HG03575 (cell line): ENCODE measurements around the gene TDP1.

Experiments used
- ATAC-seq: cut with Tn5 transposase; IDR thresholded peaks from one replicate; pipeline ENCODE4 v1.9.1; 2021; ENCODE audit not compliant: unreplicated experiment, insufficient number of reproducible peaks, low FRiP score; ENCODE audit errors: extremely low read depth

Gene TDP1

DNA sequence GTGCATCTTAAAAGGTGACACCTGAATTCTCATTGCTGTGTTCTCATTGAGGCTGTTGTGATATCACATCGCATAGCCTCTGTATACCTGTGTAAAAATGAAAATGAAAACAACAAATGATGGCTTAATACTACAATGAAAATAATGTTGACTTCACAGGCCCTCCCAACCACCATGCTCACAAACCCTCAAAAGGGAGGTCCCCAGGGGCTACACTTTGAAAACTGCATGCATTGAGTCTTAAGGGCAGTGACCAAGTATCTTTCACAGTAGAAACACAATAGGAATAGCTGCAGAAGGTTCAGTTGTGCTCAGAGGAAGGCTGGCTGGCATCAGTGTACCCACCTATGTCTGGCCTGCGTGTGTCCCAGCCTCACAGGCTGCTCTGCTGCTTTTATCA, 78.4 kb downstream of the TDP1 start:
- no peak for ATAC-seq

- ATAC-seq, result no peak
Observed at GRCh38 chr14:90034835-90035525, 79.3 kb downstream of the TDP1 start.

DNA sequence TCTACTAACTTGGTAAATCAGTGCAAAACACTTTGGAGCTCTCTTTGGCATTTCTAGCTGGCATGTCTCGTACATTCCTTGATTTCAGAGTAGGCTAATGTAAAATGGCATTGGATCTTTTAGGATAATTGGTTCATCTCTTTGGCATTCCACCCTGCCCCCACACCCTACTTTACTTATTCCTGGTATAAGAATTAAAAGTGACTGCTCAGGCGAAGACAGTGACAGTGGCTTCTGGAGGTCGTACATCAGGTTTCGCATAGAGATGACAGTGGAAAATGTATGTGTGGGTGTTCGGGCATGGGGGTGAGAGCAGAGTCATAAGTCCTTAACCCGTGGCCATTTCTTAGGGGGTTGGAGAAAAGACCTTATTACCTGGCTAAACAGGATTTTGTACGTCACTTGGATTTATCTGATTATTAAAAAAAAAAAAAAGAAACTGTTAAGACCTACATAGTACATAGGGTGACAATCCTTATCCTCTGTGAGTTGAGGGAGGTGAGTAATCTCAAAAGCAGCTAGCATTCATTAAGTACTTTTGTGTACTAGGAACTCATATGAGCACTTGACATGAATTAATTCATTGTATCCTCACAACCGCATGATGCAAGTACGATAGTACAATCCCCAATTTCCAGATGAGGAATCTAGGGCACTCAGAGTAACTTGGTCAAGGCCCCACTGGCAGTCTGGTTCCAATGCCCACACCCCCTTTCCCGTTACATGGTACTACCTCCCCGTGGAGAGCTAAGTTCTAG, 83.7 kb downstream of the TDP1 start:
- no peak for ATAC-seq

DNA sequence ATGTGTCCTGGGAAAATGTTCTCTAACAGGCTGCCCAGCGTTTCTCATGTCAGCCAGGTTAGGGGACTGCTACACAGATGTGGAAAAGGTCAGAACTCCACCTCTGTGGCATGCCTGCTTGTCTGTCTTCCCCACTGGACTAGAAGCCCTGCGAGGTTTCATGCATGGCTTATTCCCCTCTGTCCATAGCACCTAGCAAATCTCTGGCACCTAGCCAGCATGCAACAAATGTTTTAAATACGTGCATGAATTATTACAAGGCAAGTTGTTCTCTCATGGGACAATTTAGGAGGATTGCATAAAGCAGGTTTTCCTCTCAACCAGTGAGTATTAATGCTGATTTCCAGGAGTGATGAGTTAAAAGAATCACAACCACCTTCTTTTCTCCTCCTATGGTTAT, 84.7 kb downstream of the TDP1 start:
- ATAC-seq, result no peak

DNA sequence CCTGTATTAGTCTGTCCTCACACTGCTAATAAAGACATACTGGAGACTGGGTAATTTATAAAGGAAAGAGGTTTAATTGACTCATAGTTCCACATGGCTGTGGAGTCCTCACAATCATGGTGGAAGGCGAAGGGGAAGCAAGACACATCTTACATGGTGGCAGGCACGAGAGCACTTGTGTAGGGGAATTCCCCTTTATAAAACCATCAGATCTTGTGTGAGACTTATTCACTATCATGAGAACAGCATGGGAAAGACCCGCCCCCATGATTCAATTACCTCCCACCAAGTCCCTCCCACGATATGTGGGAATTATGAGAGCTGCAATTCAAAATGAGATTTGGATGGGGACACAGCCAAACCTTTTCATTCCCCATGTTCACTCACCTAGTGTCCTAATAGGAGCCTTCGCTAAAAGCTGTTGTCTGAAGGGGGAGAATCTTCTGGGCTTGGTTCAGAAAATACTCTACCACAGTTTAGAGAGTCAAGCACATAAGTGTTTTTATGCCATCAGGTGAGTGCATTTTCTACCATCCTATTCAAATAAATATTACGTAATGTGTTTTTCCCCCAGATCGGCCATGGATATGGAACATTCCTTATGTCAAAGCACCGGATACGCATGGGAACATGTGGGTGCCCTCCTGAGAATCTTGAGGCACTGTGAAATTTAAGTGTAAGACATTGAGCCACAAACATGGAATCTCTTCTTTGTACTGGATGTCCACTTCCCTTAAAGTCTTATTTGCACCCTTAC, 86.9 kb downstream of the TDP1 start:
- ATAC-seq, result no peak

DNA sequence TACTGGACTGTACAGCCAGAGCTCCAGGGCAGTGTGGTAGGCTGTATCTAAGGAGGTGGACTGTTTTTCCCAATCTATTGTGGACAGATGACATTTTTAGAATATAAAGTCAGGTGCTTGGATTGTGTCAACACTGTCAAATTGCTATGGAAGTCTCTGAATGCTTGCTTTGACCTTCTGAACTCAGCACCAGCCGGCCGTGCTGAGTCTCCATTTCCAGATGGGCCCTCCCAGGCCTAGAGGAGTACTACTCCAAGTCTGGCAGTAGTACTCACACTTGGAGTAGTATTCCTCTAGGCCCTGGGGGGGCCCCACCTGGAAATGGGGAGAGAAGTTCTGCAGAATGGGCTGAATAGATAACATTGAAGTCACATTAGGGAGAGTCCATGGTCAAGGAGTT, 89.9 kb downstream of the TDP1 start:
- ATAC-seq, result no peak

DNA sequence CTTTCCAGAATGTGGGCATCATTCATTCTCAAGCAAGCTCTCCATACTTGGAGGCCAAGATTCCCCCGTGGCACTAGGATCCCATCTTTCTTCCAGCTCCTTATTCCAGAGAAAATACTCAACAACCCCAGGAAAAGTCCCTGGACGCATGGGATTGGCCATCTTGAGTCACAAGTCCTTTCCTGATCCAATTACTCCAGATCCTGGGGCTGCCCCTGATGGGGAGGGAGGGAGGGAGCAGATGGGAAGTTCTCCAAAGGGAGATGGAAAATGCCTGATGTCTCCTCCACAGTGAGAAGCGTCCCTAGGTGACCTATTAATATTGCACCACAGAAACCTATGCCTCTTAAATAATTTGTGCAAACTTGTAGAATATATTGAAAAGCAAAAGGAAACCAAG, 93.7 kb downstream of the TDP1 start:
- no peak for ATAC-seq

GRCh38 chr14:90050271-90050670, 94.5 kb downstream of the TDP1 start:
- ATAC-seq, result no peak

DNA sequence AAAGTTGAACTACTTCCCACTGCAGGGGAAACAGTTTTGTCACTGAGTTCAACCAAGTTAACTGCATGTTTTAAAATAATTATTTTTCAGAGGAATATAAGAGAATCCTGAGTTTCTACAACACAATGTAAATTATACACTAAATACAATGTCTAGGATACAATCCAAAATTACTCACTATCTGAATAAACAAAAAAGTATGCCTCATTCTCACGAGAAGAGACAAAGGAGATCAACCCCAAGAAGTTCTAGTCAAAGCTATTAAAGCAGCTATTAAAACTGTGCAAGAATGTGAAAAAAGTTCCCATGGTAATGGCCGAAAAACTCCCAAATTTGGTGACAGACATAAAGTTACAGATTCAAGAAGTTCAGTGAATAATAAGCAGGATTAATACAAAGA, 97.3 kb downstream of the TDP1 start:
- no peak for ATAC-seq

- ATAC-seq, result no peak
Observed at GRCh38 chr14:90054803-90055202, 99.1 kb downstream of the TDP1 start.

GRCh38 chr14:90056826-90057225, 101.1 kb downstream of the TDP1 start:
- ATAC-seq, result no peak

GRCh38 chr14:90058876-90059458, 103.2 kb downstream of the TDP1 start:
- ATAC-seq, result no peak

DNA sequence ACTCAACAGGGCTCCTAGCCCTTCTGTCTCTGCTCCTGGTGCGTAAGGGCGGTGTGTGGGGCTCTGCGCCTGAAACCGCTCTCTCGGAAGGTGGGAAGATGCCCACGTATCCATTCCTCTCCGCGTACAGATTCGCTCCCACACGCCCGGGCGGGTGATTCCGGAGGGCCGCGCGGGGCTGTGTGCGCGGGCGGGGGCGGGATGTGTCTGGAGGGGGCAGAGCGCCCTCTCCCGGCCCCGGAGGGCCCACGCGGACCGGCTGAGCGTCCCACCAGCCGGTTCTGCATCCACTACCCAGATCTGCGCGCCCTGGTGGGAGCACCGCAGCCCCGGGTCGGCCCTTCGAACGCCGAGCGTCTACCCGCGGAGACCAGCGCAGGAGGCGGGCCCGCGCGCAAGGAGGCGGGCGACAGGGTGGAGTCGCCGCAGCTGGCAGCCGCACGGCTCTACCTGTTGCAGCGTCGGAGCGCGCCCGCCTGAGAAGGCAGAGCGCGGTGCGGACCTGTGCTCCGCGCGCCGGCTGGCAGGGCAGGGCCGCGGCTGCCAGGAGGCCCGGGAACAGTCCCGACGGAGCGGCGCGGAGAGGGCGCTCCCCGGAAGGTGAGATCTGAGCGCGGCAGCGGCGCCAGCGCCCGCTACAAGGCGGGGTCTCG, 104.7 kb downstream of the TDP1 start:
- no peak for ATAC-seq

DNA sequence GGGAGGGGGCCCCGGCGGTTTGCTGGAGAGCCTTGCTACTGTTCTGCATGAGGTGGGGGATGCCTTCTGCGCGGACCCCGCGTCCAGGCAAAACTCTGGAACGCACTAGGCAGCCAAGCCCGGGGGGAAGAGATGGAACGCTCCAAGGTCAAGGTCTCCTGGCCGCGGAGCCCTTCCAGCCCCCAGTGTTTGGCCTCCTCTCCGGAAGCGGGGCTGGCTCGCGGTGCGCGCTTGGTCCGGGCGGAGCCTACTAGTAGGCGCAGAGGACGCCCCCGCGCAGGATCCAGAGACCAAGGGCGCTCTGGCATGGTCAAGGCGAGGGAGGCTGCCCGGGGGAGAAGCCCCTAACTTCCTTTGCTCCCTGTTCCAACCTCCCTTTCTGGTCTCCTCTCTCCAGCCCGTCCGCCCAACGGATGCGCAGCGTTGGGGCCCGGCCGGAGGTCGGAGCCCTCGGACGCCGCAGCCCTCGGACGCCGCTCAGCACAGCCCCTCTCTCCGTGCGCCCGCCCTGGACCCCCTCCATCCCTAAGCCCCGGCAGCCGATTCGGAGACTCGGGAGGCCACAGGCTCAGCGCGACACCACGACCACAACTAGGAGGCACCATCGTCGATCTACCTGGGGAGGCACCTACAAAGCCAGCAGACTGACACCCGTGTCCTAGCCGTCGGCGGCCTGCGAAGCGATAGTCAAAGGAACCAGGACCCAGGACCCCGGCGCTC, 105.4 kb downstream of the TDP1 start:
- no peak for ATAC-seq

- ATAC-seq, result no peak
Observed at GRCh38 chr14:90061685-90062126, 106.0 kb downstream of the TDP1 start, which contains the start of gene KCNK13. Gene KCNK13 (plus strand): TSS chr14:90061994. CDS start chr14:90062206, 212 bp downstream.

- ATAC-seq, result no peak
Observed at GRCh38 chr14:90062127-90062794, 106.5 kb downstream of the TDP1 start.

GRCh38 chr14:90062822-90063539, 107.3 kb downstream of the TDP1 start:
- no peak for ATAC-seq
